ENCODE measurements around the gene ZNF365.
A peak's percentile ranks its signal among the peaks of the same experiment; 100 is the strongest.

The ZNF365 gene

DNA sequence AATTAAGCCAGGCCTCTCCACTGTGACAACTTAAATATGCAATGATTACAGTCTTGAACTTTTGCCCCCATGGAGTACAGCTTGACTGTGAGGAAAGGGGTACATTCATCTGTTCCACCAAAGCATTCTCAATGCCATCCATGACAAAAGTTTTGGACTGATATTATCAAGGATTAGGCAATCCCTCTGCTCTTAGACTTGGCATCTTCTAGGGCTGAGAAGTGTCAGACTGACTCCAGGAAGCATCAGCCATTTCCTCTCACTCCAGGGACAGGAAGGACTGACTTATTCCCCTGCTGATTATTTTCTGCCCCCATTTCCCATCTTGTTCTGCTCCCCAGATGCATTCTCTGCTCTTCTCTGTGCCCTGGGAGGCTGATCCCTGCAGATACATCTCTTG, 69.7 kb downstream of the ZNF365 start:
- TF ChIP-seq ISL1 (CRISPR knock-in tag; IDR thresholded peaks at IDR 0.05) (peak; percentile 26; the same call in 1 of the 2 replicates), PPARA (CRISPR knock-in tag; IDR thresholded peaks at IDR 0.05; ENCODE audit: borderline replicate concordance) (no peak), ARNTL (CRISPR knock-in tag; IDR thresholded peaks at IDR 0.05; ENCODE audit: borderline replicate concordance, low read depth) (no peak)
- no peak for ATAC-seq

DNA sequence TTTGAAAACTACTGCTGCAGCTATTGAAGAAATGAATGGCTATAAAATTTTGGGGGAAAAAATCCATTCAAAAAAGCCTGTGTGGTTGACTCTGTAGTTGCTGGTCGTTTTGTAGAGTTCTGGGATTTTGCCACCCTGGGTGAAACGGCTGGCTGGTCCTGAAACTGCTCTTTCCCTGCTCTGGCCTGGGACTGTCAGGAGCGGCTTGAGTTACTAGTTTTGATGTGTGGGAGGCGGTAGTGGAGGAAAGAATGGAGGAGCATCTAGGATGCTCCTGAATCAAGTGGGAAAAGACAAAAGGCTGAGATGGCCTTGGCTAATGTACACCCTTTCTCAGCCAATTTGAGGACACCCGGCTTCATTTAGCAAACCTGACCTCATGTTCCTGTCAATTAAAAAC, 72.5 kb downstream of the ZNF365 start:
- TF ChIP-seq ESRRG (CRISPR knock-in tag; IDR thresholded peaks at IDR 0.05) (no peak), ZNF565 (CRISPR knock-in tag; conservative IDR thresholded peaks at IDR 0.05; ENCODE audit: low read depth) (no peak), ZNF70 (CRISPR knock-in tag; IDR thresholded peaks at IDR 0.05) (no peak), ZC3H10 (CRISPR knock-in tag; IDR thresholded peaks at IDR 0.05) (no peak), GLIS3 (CRISPR knock-in tag; IDR thresholded peaks at IDR 0.05) (no peak), ZFP30 (CRISPR knock-in tag; IDR thresholded peaks at IDR 0.05) (no peak), ISL1 (CRISPR knock-in tag; IDR thresholded peaks at IDR 0.05) (no peak), PPARA (CRISPR knock-in tag; IDR thresholded peaks at IDR 0.05; ENCODE audit: borderline replicate concordance) (no peak), CSDC2 (CRISPR knock-in tag; IDR thresholded peaks at IDR 0.05) (no peak), TCF4 (CRISPR knock-in tag; IDR thresholded peaks at IDR 0.05; ENCODE audit: borderline replicate concordance) (no peak), SNAI2 (CRISPR knock-in tag; IDR thresholded peaks at IDR 0.05) (no peak), BACH2 (CRISPR knock-in tag; IDR thresholded peaks at IDR 0.05; ENCODE audit: borderline replicate concordance) (no peak), ZFP3 (CRISPR knock-in tag; IDR thresholded peaks at IDR 0.05) (no peak), ARNTL (CRISPR knock-in tag; IDR thresholded peaks at IDR 0.05; ENCODE audit: borderline replicate concordance, low read depth) (no peak), ZNF8 (CRISPR knock-in tag; IDR thresholded peaks at IDR 0.05) (no peak)
- TF ChIP-seq, protein P1, sequence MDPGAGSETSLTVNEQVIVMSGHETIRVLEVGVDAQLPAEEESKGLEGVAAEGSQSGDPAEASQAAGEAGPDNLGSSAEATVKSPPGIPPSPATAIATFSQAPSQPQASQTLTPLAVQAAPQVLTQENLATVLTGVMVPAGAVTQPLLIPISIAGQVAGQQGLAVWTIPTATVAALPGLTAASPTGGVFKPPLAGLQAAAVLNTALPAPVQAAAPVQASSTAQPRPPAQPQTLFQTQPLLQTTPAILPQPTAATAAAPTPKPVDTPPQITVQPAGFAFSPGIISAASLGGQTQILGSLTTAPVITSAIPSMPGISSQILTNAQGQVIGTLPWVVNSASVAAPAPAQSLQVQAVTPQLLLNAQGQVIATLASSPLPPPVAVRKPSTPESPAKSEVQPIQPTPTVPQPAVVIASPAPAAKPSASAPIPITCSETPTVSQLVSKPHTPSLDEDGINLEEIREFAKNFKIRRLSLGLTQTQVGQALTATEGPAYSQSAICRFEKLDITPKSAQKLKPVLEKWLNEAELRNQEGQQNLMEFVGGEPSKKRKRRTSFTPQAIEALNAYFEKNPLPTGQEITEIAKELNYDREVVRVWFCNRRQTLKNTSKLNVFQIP (CRISPR knock-in tag; IDR thresholded peaks at IDR 0.05; ENCODE audit: borderline replicate concordance, low read depth): no peak
- TF ChIP-seq, protein P2, sequence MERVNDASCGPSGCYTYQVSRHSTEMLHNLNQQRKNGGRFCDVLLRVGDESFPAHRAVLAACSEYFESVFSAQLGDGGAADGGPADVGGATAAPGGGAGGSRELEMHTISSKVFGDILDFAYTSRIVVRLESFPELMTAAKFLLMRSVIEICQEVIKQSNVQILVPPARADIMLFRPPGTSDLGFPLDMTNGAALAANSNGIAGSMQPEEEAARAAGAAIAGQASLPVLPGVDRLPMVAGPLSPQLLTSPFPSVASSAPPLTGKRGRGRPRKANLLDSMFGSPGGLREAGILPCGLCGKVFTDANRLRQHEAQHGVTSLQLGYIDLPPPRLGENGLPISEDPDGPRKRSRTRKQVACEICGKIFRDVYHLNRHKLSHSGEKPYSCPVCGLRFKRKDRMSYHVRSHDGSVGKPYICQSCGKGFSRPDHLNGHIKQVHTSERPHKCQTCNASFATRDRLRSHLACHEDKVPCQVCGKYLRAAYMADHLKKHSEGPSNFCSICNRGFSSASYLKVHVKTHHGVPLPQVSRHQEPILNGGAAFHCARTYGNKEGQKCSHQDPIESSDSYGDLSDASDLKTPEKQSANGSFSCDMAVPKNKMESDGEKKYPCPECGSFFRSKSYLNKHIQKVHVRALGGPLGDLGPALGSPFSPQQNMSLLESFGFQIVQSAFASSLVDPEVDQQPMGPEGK (CRISPR knock-in tag; IDR thresholded peaks at IDR 0.05; ENCODE audit: borderline replicate concordance): no peak
- TF ChIP-seq, protein P3, sequence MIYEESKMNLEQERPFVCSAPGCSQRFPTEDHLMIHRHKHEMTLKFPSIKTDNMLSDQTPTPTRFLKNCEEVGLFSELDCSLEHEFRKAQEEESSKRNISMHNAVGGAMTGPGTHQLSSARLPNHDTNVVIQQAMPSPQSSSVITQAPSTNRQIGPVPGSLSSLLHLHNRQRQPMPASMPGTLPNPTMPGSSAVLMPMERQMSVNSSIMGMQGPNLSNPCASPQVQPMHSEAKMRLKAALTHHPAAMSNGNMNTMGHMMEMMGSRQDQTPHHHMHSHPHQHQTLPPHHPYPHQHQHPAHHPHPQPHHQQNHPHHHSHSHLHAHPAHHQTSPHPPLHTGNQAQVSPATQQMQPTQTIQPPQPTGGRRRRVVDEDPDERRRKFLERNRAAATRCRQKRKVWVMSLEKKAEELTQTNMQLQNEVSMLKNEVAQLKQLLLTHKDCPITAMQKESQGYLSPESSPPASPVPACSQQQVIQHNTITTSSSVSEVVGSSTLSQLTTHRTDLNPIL (CRISPR knock-in tag; IDR thresholded peaks at IDR 0.05; ENCODE audit: low read depth): no peak
- TF ChIP-seq, protein P4, sequence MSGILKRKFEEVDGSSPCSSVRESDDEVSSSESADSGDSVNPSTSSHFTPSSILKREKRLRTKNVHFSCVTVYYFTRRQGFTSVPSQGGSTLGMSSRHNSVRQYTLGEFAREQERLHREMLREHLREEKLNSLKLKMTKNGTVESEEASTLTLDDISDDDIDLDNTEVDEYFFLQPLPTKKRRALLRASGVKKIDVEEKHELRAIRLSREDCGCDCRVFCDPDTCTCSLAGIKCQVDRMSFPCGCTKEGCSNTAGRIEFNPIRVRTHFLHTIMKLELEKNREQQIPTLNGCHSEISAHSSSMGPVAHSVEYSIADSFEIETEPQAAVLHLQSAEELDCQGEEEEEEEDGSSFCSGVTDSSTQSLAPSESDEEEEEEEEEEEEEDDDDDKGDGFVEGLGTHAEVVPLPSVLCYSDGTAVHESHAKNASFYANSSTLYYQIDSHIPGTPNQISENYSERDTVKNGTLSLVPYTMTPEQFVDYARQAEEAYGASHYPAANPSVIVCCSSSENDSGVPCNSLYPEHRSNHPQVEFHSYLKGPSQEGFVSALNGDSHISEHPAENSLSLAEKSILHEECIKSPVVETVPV (CRISPR knock-in tag; IDR thresholded peaks at IDR 0.05): no peak
- TF ChIP-seq, protein P5, sequence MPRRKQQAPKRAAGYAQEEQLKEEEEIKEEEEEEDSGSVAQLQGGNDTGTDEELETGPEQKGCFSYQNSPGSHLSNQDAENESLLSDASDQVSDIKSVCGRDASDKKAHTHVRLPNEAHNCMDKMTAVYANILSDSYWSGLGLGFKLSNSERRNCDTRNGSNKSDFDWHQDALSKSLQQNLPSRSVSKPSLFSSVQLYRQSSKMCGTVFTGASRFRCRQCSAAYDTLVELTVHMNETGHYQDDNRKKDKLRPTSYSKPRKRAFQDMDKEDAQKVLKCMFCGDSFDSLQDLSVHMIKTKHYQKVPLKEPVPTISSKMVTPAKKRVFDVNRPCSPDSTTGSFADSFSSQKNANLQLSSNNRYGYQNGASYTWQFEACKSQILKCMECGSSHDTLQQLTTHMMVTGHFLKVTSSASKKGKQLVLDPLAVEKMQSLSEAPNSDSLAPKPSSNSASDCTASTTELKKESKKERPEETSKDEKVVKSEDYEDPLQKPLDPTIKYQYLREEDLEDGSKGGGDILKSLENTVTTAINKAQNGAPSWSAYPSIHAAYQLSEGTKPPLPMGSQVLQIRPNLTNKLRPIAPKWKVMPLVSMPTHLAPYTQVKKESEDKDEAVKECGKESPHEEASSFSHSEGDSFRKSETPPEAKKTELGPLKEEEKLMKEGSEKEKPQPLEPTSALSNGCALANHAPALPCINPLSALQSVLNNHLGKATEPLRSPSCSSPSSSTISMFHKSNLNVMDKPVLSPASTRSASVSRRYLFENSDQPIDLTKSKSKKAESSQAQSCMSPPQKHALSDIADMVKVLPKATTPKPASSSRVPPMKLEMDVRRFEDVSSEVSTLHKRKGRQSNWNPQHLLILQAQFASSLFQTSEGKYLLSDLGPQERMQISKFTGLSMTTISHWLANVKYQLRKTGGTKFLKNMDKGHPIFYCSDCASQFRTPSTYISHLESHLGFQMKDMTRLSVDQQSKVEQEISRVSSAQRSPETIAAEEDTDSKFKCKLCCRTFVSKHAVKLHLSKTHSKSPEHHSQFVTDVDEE (CRISPR knock-in tag; IDR thresholded peaks at IDR 0.05): no peak
- no peak for ATAC-seq

DNA sequence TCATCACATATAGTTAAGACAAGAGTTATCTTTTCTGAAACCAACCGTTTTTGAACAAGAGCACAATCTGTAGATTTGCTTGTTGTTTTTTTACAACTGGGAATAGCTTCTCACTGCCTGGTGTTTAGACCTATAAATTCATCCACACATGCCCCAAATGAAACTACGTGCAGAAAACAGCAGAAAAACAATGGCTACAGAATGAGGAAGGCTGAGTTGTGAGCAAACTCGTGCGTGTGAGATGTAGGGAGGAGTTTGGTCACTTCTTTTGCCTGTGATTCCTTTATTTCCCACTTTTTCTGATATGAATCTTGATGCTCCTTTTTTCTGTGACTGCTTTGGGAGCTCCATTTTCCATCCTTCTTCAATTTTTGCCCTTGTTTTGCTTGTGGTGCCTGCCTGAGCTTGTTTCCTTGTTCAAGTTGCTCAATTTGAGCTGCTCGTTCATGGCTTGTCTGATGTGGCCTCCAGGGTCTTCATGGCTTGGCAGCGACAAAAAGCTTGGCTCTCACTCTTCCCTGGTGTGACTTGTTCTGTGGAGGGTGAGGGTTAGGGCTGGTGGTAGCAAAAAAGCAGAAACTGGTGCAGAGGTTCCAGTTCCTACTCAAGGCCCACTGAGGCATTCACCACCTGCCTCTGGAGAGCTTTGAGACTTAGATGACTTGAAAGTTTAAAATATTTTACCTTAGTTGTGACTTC, 76.9 kb downstream of the ZNF365 start:
- ATAC-seq: no peak
- TF ChIP-seq PPARA (CRISPR knock-in tag; IDR thresholded peaks at IDR 0.05; ENCODE audit: borderline replicate concordance) (no peak), ZNF8 (CRISPR knock-in tag; IDR thresholded peaks at IDR 0.05) (no peak), TCF4 (CRISPR knock-in tag; IDR thresholded peaks at IDR 0.05; ENCODE audit: borderline replicate concordance) (no peak), ISL1 (CRISPR knock-in tag; IDR thresholded peaks at IDR 0.05) (no peak), ZNF70 (CRISPR knock-in tag; IDR thresholded peaks at IDR 0.05) (no peak), CSDC2 (CRISPR knock-in tag; IDR thresholded peaks at IDR 0.05) (no peak), RARB (CRISPR knock-in tag; IDR thresholded peaks at IDR 0.05) (no peak)
- TF ChIP-seq, protein P2 (CRISPR knock-in tag; IDR thresholded peaks at IDR 0.05; ENCODE audit: borderline replicate concordance): no peak
- TF ChIP-seq, protein P3 (CRISPR knock-in tag; IDR thresholded peaks at IDR 0.05; ENCODE audit: low read depth): no peak
